Suprapubic skin (tissue), 4 donors: ENCODE data around the gene MAD1L1. TPM values are rescaled to one million over a fixed set of nuclear protein-coding genes. Genes with fewer than 3 reads are reported as not detected.

Experiments
- DNase-seq, 2 donors: peaks; one replicate each; pipeline ENCODE4 v3.0.0-alpha.2; 2019; ENCODE audit warnings: low spot score in 2 of 2
- H3K27ac ChIP-seq: fragments of 200-600 bp; sonication (generic); one replicate; pipeline ENCODE4 v1.5.1; 2019
- H3K27me3 ChIP-seq: fragments of 200-600 bp; sonication (generic); one replicate; pipeline ENCODE4 v1.5.1; 2019
- H3K36me3 ChIP-seq: fragments of 200-600 bp; sonication (generic); one replicate; pipeline ENCODE4 v1.5.1; 2019
- H3K4me1 ChIP-seq: fragments of 200-600 bp; sonication (generic); one replicate; pipeline ENCODE4 v1.5.1; 2019
- H3K4me3 ChIP-seq: fragments of 200-600 bp; sonication (generic); one replicate; pipeline ENCODE4 v1.5.1; 2019; ENCODE audit warnings: mild to moderate bottlenecking
- H3K9me3 ChIP-seq: fragments of 200-600 bp; sonication (generic); one replicate; pipeline ENCODE4 v1.5.1; 2019
- EP300 ChIP-seq: sonication (generic); formaldehyde crosslinking; IDR thresholded peaks from one replicate; pipeline ENCODE4 v1.6.1; 2017; ENCODE audit warnings: antibody characterized with exemption
- POLR2A ChIP-seq, 2 donors: fragments of 450-650 bp; IDR thresholded peaks; one replicate each; pipeline ENCODE4 v1.6.1; 2017; ENCODE audit warnings: antibody characterized with exemption in 2 of 2, mild to moderate bottlenecking in 2 of 2, moderate library complexity in 2 of 2
- POLR2AphosphoS5 ChIP-seq, 3 donors: sonication (generic); formaldehyde crosslinking; IDR thresholded peaks; one replicate each; pipeline ENCODE4 v1.6.1; 2017; ENCODE audit warnings: antibody characterized with exemption in 3 of 3
- whole genome bisulfite sequencing: methylation state at CpG from one replicate; pipeline ENCODE4 v1.1.5; 2018; 5-methylcytosine and 5-hydroxymethylcytosine counted together
- total RNA-seq, 4 donors: library from RNA; depleted of rRNA; stranded (reverse); fragments of >200 nt; gene quantifications; one replicate each; pipeline ENCODE4 v1.1.0, GENCODE V29; 2016
- TF ChIP-seq, protein P1 (sequence below), 2 donors: fragments of 200-600 bp in 1 of 2; fragments of 450-650 bp in 1 of 2; sonication (generic) in 1 of 2; IDR thresholded peaks; one replicate each; pipeline ENCODE4 v1.5.1; 2016 to 2019; ENCODE audit warnings: antibody characterized with exemption in 2 of 2, mild to moderate bottlenecking in 1 of 2, moderate library complexity in 1 of 2

Gene MAD1L1
- total RNA-seq, 4 donors from 2014 or later, result 53.2 to 69.8 (median 62.2) TPM

DNA sequence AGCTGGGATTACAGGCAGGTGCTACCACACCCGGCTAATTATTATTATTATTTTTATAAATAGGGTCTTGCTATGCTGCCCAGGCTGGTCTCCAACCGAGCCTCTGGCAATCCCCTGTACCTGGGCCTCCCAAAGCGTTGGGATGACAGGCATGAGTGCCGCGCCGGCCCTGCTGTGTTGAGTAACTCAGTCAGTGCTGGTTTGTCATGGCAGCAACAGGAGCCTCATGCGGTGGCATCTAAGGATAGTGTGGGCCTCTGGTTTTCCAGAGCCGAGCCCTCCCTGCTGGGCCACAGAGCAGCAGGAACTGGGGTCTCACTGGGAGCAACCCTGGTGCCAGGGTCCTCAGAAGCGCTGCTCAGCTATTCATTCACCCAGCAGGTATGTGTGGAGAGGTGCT is 318.0 kb downstream of the MAD1L1 start:
- 85% methylated on average over 4 of the region's 9 CpGs for WGBS
- DNase-seq, result no peak

DNA sequence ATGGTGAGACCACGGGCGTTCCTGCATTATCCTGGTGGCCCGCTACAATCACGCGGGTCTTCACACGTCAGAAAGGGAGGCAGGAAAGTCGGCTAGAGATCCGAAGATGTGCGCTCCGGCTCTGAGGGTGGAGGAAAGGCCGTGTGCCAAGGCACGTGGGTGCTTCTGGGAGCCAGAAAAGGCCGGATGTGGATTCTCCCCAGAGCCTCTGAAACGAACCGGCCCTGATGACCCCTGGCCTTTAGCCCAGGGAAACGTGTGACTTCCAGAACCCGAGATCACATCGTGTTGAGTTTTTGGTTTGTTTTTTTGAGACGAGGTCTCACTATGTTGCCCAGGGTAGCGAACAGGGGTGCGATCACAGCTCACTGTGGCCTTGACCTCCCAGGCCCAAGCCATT is 318.4 kb downstream of the MAD1L1 start:
- no peak for TF ChIP-seq POLR2A (IDR thresholded peaks at IDR 0.05)
- no peak for TF ChIP-seq POLR2AphosphoS5 (IDR thresholded peaks at IDR 0.05)
- TF ChIP-seq EP300, result no peak
- TF ChIP-seq, protein P1, sequence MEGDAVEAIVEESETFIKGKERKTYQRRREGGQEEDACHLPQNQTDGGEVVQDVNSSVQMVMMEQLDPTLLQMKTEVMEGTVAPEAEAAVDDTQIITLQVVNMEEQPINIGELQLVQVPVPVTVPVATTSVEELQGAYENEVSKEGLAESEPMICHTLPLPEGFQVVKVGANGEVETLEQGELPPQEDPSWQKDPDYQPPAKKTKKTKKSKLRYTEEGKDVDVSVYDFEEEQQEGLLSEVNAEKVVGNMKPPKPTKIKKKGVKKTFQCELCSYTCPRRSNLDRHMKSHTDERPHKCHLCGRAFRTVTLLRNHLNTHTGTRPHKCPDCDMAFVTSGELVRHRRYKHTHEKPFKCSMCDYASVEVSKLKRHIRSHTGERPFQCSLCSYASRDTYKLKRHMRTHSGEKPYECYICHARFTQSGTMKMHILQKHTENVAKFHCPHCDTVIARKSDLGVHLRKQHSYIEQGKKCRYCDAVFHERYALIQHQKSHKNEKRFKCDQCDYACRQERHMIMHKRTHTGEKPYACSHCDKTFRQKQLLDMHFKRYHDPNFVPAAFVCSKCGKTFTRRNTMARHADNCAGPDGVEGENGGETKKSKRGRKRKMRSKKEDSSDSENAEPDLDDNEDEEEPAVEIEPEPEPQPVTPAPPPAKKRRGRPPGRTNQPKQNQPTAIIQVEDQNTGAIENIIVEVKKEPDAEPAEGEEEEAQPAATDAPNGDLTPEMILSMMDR (IDR thresholded peaks at IDR 0.05), result no peak
- Histone ChIP-seq H3K27me3 (no peaks in the 10 kb centered on the region), H3K27ac (no peak overlapping the region), H3K36me3 (no peaks in the 10 kb centered on the region), H3K4me1 (peaks cover 36% of the 10 kb centered on the region), H3K4me3 (no peak overlapping the region), H3K9me3 (no peaks in the 10 kb centered on the region)
- WGBS, result 72% methylated on average over 21 of the region's 21 CpGs
- DNase-seq, result no peak

More for the DNA sequence above, 318.0 kb downstream of the MAD1L1 start:
- H3K27me3 ChIP-seq, result no peaks in the 10 kb centered on the region
- no peak overlapping the region for H3K27ac ChIP-seq
- H3K9me3 ChIP-seq, result no peaks in the 10 kb centered on the region
- peaks cover 39% of the 10 kb centered on the region for H3K4me1 ChIP-seq
- no peak overlapping the region for H3K4me3 ChIP-seq
- TF ChIP-seq, protein P1 (IDR thresholded peaks at IDR 0.05), result no peak
- TF ChIP-seq EP300, result no peak
- TF ChIP-seq POLR2A (IDR thresholded peaks at IDR 0.05), result no peak
- no peak for TF ChIP-seq POLR2AphosphoS5 (IDR thresholded peaks at IDR 0.05)
- H3K36me3 ChIP-seq, result no peaks in the 10 kb centered on the region

DNA sequence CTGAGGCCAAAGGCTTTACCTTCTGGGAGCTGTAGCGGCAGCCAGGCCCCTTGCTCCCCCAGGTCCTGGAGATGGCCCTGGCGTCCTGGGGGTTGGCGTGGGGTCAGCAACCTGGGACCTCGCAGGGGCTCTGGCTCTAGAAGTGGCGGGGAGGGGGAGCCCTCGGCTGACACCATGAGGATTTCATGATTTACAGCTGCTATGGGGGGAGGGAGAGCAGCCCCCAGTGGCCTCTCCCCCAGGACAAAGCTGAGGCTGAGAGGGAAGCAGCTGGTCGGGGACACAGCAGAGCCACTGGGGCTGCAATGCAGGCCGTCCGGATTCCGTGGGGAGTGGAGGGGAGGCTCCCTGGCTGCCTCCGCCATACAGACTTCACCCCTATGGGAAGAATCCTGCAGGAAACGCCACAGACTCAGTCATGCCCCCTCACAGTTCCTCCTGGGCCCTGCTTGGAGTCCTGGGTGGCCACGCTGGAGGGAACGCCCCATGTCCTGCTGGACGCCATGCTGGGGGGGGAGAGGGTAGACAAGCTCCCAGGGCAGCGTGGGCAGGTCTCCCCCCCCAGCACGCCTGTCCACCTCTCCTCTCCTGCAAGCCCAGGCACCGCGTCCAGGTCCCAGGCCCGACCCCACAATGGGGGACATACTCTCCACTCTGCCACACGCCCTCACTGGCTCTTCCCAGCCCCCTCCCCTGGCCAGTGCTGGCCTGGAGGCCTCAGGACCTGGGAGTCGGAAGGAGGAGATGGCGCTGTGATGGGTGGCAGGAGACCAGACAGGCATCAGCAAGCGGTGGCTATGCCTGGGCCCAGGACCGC is 319.1 kb downstream of the MAD1L1 start:
- no peak for TF ChIP-seq POLR2AphosphoS5 (IDR thresholded peaks at IDR 0.05)
- TF ChIP-seq, protein P1 (IDR thresholded peaks at IDR 0.05), result no peak
- TF ChIP-seq POLR2A (IDR thresholded peaks at IDR 0.05), result no peak
- no peak for TF ChIP-seq EP300
- WGBS, result 90% methylated on average over 8 of the region's 25 CpGs
- H3K4me3 ChIP-seq, result no peak overlapping the region

DNA sequence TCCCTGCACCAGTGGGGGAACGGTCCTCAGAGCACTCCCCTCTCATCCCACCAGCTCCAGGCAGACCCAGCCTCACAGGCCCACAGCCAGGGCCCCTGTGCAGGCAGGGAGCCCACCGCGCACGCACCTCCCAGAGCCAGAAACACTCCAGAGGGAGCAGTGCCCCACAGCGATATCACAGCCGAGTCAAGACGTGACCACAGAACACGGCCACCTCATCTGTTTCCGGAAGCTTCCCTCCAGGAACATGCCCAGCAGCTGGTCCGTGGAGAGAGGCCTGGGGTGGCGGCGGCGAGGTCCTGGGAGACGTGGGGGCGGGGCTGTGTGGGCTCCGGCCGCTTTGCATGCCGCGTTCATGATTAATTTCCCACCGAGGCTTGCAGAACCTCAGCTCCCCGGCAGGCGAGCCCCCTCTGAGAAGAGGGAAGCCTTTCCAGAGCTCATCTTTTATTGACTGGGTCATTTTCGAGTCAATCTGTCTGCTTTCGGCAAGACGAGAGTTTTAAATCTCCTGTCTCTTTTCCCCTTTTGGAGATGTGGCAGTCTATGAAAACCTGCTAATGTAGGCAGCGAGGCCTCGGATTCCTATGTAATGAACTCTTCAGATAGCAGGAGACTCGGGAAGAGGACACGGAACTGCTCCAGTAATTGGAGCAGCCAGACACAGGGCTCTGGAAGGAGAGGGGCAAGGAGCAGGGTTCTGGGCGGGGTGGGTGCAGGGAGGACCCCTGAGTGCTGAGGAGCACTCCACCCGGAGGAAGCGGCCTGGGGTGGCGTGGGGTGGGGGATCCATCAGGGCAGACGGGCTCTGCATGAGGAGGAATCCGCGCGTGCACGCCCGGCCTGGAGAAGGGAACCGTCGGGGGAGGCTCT is 319.9 kb downstream of the MAD1L1 start:
- DNase-seq, result no peak
- Histone ChIP-seq H3K9me3 (no peaks in the 10 kb centered on the region), H3K4me1 (peaks cover 21% of the 10 kb centered on the region), H3K27ac (no peak overlapping the region), H3K27me3 (no peaks in the 10 kb centered on the region), H3K4me3 (no peak overlapping the region), H3K36me3 (no peaks in the 10 kb centered on the region)
- TF ChIP-seq, protein P1 (IDR thresholded peaks at IDR 0.05), result no peak
- TF ChIP-seq EP300 (no peak), POLR2A (IDR thresholded peaks at IDR 0.05) (no peak), POLR2AphosphoS5 (IDR thresholded peaks at IDR 0.05) (no peak)
- 87% methylated on average over 28 of the region's 41 CpGs for WGBS

More for the DNA sequence above, 319.1 kb downstream of the MAD1L1 start:
- no peaks in the 10 kb centered on the region for H3K9me3 ChIP-seq
- no peak overlapping the region for H3K27ac ChIP-seq
- H3K4me1 ChIP-seq, result peaks cover 29% of the 10 kb centered on the region
- H3K36me3 ChIP-seq, result no peaks in the 10 kb centered on the region
- no peaks in the 10 kb centered on the region for H3K27me3 ChIP-seq
- no peak for DNase-seq

DNA sequence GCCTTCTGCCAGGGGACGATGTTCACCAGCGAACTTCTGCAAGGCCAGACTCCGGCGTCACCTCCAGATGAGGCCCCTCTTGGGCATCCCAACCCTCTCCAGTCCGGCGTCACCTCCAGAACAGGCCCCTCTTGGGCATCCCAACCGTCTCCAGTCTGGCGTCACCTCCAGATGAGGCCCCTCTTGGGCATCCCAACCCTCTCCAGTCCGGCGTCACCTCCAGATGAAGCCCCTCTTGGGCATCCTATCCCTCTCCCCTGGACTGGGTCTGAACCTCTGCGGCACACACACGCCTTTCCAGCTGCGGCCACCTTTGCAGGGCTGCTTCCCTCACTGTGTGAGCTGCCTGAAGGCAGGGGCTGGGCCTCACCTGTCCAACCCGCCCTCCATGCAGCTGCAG is 321.2 kb downstream of the MAD1L1 start:
- Histone ChIP-seq H3K36me3 (no peaks in the 10 kb centered on the region), H3K4me3 (no peak overlapping the region), H3K9me3 (no peaks in the 10 kb centered on the region), H3K27me3 (no peaks in the 10 kb centered on the region), H3K27ac (no peak overlapping the region), H3K4me1 (peaks cover 11% of the 10 kb centered on the region)
- TF ChIP-seq POLR2AphosphoS5 (IDR thresholded peaks at IDR 0.05), result no peak
- no peak for TF ChIP-seq POLR2A (IDR thresholded peaks at IDR 0.05)
- TF ChIP-seq, protein P1 (IDR thresholded peaks at IDR 0.05), result no peak
- DNase-seq, result no peak
- WGBS, result 95% methylated on average over 13 of the region's 14 CpGs
